K562 (cell line): ENCODE results near the gene MLF1.

Source experiments
- MEF2A ChIP-seq: IDR thresholded peaks from 2 replicates; pipeline ENCODE4 v1.6.1; 2011; ENCODE audit warnings: low read depth, mild to moderate bottlenecking, low read length, moderate library complexity; ENCODE audit not compliant: control insufficient read depth
- MYC ChIP-seq, 2 experiments: fragments of 250-450 bp in 1 of 2; sonication (Bioruptor Pico) in 1 of 2; IDR thresholded peaks; 2 replicates each; pipeline versions ENCODE4 v1.5.1 to v1.6.1; 2012 to 2021; ENCODE audit warnings: low read depth in 2 of 2, borderline replicate concordance in 1 of 2, improper control_type of control experiment in 1 of 2, low read length in 1 of 2, mild to moderate bottlenecking in 1 of 2, moderate library complexity in 1 of 2
- TBP ChIP-seq: optimal IDR thresholded peaks from 2 replicates; pipeline ENCODE3; 2011; ENCODE audit warnings: low read depth, low read length, improper control_type of control experiment
- TEAD4 ChIP-seq, 2 experiments: sonication (generic) in 1 of 2; formaldehyde crosslinking in 1 of 2; IDR thresholded peaks; 2 replicates each; pipeline versions ENCODE4 v1.6.1 to v1.8.0; 2012 to 2022; ENCODE audit warnings: borderline replicate concordance in 1 of 2, inconsistent platforms in 1 of 2, low read length in 1 of 2, mild to moderate bottlenecking in 1 of 2, missing genetic modification reagents in 1 of 2
- ZBTB49 ChIP-seq: sonication (generic); formaldehyde crosslinking; IDR thresholded peaks from 2 replicates; pipeline ENCODE4 v1.8.0; 2022; ENCODE audit warnings: missing genetic modification reagents, mild to moderate bottlenecking, borderline replicate concordance
- ZFP36 ChIP-seq: fragments of 150-350 bp; IDR thresholded peaks from 2 replicates; pipeline ENCODE4 v1.6.1; 2018; ENCODE audit warnings: low read length, low read depth; ENCODE audit not compliant: partially characterized antibody
- ZNF274 ChIP-seq: IDR thresholded peaks from 2 replicates; pipeline ENCODE4 v1.6.1; 2011; ENCODE audit warnings: low read depth, mild to moderate bottlenecking, low read length, moderate library complexity, borderline replicate concordance

- no peak for TF ChIP-seq MYC (IDR thresholded peaks at IDR 0.05; ENCODE audit: low read depth, low read length)
- no peak for TF ChIP-seq MYC (CRISPR knock-in tag; IDR thresholded peaks at IDR 0.05; ENCODE audit: borderline replicate concordance, low read depth)
- TF ChIP-seq TEAD4 (IDR thresholded peaks at IDR 0.05; ENCODE audit: low read length), result no peak
- no peak for TF ChIP-seq TEAD4 (CRISPR knock-in tag; IDR thresholded peaks at IDR 0.05; ENCODE audit: borderline replicate concordance)
- TF ChIP-seq ZFP36, result no peak
- no peak for TF ChIP-seq MEF2A
- no peak for TF ChIP-seq TBP
- no peak for TF ChIP-seq ZBTB49 (CRISPR knock-in tag)
- TF ChIP-seq ZNF274, result no peak
These were observed 3.7 kb downstream of the MLF1 start for GRCh38 chr3:158574646-158575045.
